ENCODE results near the gene PMF1.
A peak's percentile ranks its signal among the peaks of the same experiment; 100 is the strongest.

The PMF1 gene

GRCh38 chr1:156241311-156241811, 28.6 kb downstream of the PMF1 start:
- DNase-seq, result no peak

GRCh38 chr1:156241926-156242325, 29.1 kb downstream of the PMF1 start, which contains the start of gene BGLAP:
BGLAP (plus strand) TSS chr1:156242184; CDS start chr1:156242232, 48 bp downstream.
- DNase-seq, result no peak

GRCh38 chr1:156242738-156243137, 29.9 kb downstream of the PMF1 start:
- DNase-seq, result no peak

GRCh38 chr1:156244126-156244525, 31.3 kb downstream of the PMF1 start:
- DNase-seq, result no peak

- DNase-seq, result no peak
Observed at GRCh38 chr1:156244712-156245111, 31.9 kb downstream of the PMF1 start.

- DNase-seq, result no peak
Observed at GRCh38 chr1:156245451-156246232, 32.8 kb downstream of the PMF1 start.

- DNase-seq, result no peak
Observed at GRCh38 chr1:156246241-156246780, 33.5 kb downstream of the PMF1 start.

- DNase-seq, result no peak
Observed at GRCh38 chr1:156246781-156247459, 34.1 kb downstream of the PMF1 start.

- no peak for DNase-seq
Observed at GRCh38 chr1:156247460-156248322, 34.9 kb downstream of the PMF1 start, which contains the start of gene PAQR6. PAQR6 (minus strand) TSS chr1:156248056; CDS start chr1:156246731, 1,325 bp downstream.

GRCh38 chr1:156248323-156248683, 35.5 kb downstream of the PMF1 start:
- DNase-seq, result no peak

- DNase-seq, result no peak
Observed at GRCh38 chr1:156249593-156249992, 36.8 kb downstream of the PMF1 start.

- peak; percentile 80 for DNase-seq
Observed at GRCh38 chr1:156251527-156251926, 38.7 kb downstream of the PMF1 start.

- DNase-seq, result no peak
Observed at GRCh38 chr1:156253634-156254033, 40.8 kb downstream of the PMF1 start.

GRCh38 chr1:156257711-156258110, 44.9 kb downstream of the PMF1 start:
- peak; percentile 3 for DNase-seq

GRCh38 chr1:156258859-156259258, 46.1 kb downstream of the PMF1 start:
- no peak for DNase-seq

- DNase-seq, result no peak
Observed at GRCh38 chr1:156259805-156260204, 47.0 kb downstream of the PMF1 start.

GRCh38 chr1:156260896-156261295, 48.1 kb downstream of the PMF1 start:
- DNase-seq, result no peak

- no peak for DNase-seq
Observed at GRCh38 chr1:156262461-156263287, 49.9 kb downstream of the PMF1 start.

- DNase-seq, result no peak
Observed at GRCh38 chr1:156263288-156263655, 50.5 kb downstream of the PMF1 start.

- no peak for DNase-seq
Observed at GRCh38 chr1:156266051-156266450, 53.2 kb downstream of the PMF1 start.

GRCh38 chr1:156268336-156268735, 55.5 kb downstream of the PMF1 start:
- no peak for DNase-seq

- no peak for DNase-seq
Observed at GRCh38 chr1:156270314-156270713, 57.5 kb downstream of the PMF1 start.

All from GF-D8 (cell line).